IMR-90 (cell line): ENCODE results near the gene PRPF6. TPM values are rescaled to one million over a fixed set of nuclear protein-coding genes. Genes with fewer than 3 reads are reported as not detected.

Source experiments
- ATAC-seq: fragments of 200-7000 bp; cut with Tn5 transposase; 2 replicates; pipeline ENCODE4 v1.9.1; 2020; ENCODE audit warnings: low read depth, mild to moderate bottlenecking, moderate library complexity
- BruUV-seq: library from RNA; stranded (reverse); fragments of 400-500 nt; replicated peaks from 2 replicates; lab custom pipeline; 2021; lab: Mats Ljungman, UMichigan
- CTCF ChIA-PET: fragments of 300-600 bp; formaldehyde crosslinking; extraction: SDS; loops from one replicate; lab custom pipeline; 2021; ENCODE audit warnings: antibody characterized with exemption; lab: Yijun Ruan, JAX
- POLR2A ChIA-PET: fragments of 300-600 bp; sonication (Branson Sonifier 250); formaldehyde crosslinking; loops from one replicate; lab custom pipeline; 2022; ENCODE audit warnings: antibody characterized with exemption; ENCODE audit not compliant: unreplicated experiment; lab: Charles Lee
- DNase-seq: peaks from one replicate; pipeline ENCODE4 v3.0.0; 2013
- H2AFZ ChIP-seq: replicated peaks from 2 replicates; pipeline ENCODE3; 2013; ENCODE audit warnings: low read length, mild to moderate bottlenecking; ENCODE audit not compliant: poor library complexity
- H2AK5ac ChIP-seq: 2 replicates; pipeline ENCODE4 v1.6.1; 2013; ENCODE audit warnings: low read depth, low read length, inconsistent platforms
- H2AK9ac ChIP-seq: replicated peaks from 2 replicates; pipeline ENCODE3; 2013; ENCODE audit warnings: mild to moderate bottlenecking, low read depth, low read length, moderate library complexity; ENCODE audit not compliant: poor library complexity
- H2BK120ac ChIP-seq: 2 replicates; pipeline ENCODE4 v1.6.1; 2013; ENCODE audit warnings: low read depth, low read length, inconsistent platforms
- H2BK15ac ChIP-seq: 3 replicates; pipeline ENCODE4 v1.6.1; 2013; ENCODE audit warnings: low read depth, low read length, inconsistent platforms
- H2BK20ac ChIP-seq: 2 replicates; pipeline ENCODE4 v1.6.1; 2013; ENCODE audit warnings: low read depth, mild to moderate bottlenecking, inconsistent platforms, low read length, moderate library complexity
- H2BK5ac ChIP-seq: 2 replicates; pipeline ENCODE4 v1.6.1; 2013; ENCODE audit warnings: mild to moderate bottlenecking, low read depth, low read length, inconsistent platforms; ENCODE audit not compliant: poor library complexity, severe bottlenecking
- H3K14ac ChIP-seq: replicated peaks from 2 replicates; pipeline ENCODE4 v1.6.1; 2013; ENCODE audit warnings: low read depth, low read length, inconsistent platforms
- H3K18ac ChIP-seq: 2 replicates; pipeline ENCODE4 v1.6.1; 2013; ENCODE audit warnings: low read depth, low read length, control low read depth
- H3K23ac ChIP-seq: 2 replicates; pipeline ENCODE4 v1.6.1; 2013; ENCODE audit warnings: low read depth, low read length, inconsistent platforms
- H3K27ac ChIP-seq: 2 replicates; pipeline ENCODE4 v1.5.1; 2013; ENCODE audit warnings: mild to moderate bottlenecking, control low read depth, low read length; ENCODE audit not compliant: insufficient read depth
- H3K27me3 ChIP-seq: 2 replicates; pipeline ENCODE4 v1.6.1; 2013; ENCODE audit warnings: low read length; ENCODE audit not compliant: control insufficient read depth, insufficient read depth
- H3K36me3 ChIP-seq: 2 replicates; pipeline ENCODE4 v1.6.1; 2013; ENCODE audit warnings: low read length, mixed read lengths; ENCODE audit not compliant: control insufficient read depth, insufficient read depth
- H3K4ac ChIP-seq: 2 replicates; pipeline ENCODE4 v1.6.1; 2013; ENCODE audit warnings: low read depth, low read length, inconsistent platforms
- H3K4me1 ChIP-seq: 2 replicates; pipeline ENCODE4 v1.6.1; 2013; ENCODE audit warnings: low read length, mixed read lengths; ENCODE audit not compliant: control insufficient read depth, insufficient read depth
- H3K4me2 ChIP-seq: 2 replicates; pipeline ENCODE4 v1.6.1; 2013; ENCODE audit warnings: low read depth, mild to moderate bottlenecking, control low read depth, low read length, moderate library complexity
- H3K4me3 ChIP-seq: 2 replicates; pipeline ENCODE4 v1.5.1; 2013; ENCODE audit warnings: low read depth, mild to moderate bottlenecking, control low read depth, low read length, moderate library complexity; ENCODE audit not compliant: insufficient read depth
- H3K56ac ChIP-seq: 2 replicates; pipeline ENCODE4 v1.6.1; 2013; ENCODE audit warnings: low read length, inconsistent platforms; ENCODE audit not compliant: insufficient read depth; ENCODE audit errors: extremely low read depth
- H3K79me1 ChIP-seq, 2 experiments: 2 replicates each; pipeline ENCODE4 v1.6.1; 2013; ENCODE audit warnings: low read length in 2 of 2, inconsistent platforms in 1 of 2, low read depth in 1 of 2
- H3K9ac ChIP-seq: 2 replicates; pipeline ENCODE4 v1.6.1; 2013; ENCODE audit warnings: low read depth, low read length, control low read depth
- H3K9me1 ChIP-seq: 2 replicates; pipeline ENCODE4 v1.6.1; 2013; ENCODE audit warnings: low read length, inconsistent platforms; ENCODE audit not compliant: insufficient read depth
- H3K9me3 ChIP-seq: 2 replicates; pipeline ENCODE4 v1.6.1; 2013; ENCODE audit warnings: low read length; ENCODE audit not compliant: control insufficient read depth, insufficient read depth
- H4K20me1 ChIP-seq: 2 replicates; pipeline ENCODE4 v1.6.1; 2013; ENCODE audit warnings: low read length, inconsistent platforms; ENCODE audit not compliant: insufficient read depth
- H4K5ac ChIP-seq: 2 replicates; pipeline ENCODE4 v1.6.1; 2013; ENCODE audit warnings: mild to moderate bottlenecking, low read depth, low read length, control low read depth
- H4K8ac ChIP-seq, 2 experiments: 2 replicates each; pipeline ENCODE4 v1.6.1; 2013; ENCODE audit warnings: low read depth in 2 of 2, low read length in 2 of 2, control low read depth in 1 of 2, inconsistent platforms in 1 of 2
- H4K91ac ChIP-seq: 2 replicates; pipeline ENCODE4 v1.6.1; 2013; ENCODE audit warnings: low read depth, low read length, inconsistent platforms; ENCODE audit not compliant: insufficient read depth
- BHLHE40 ChIP-seq: fragments of 150-350 bp; IDR thresholded peaks from 2 replicates; pipeline ENCODE4 v1.6.1; 2016; ENCODE audit warnings: mild to moderate bottlenecking, low read depth, low read length
- CEBPB ChIP-seq: IDR thresholded peaks from 2 replicates; pipeline ENCODE4 v1.6.1; 2012; ENCODE audit warnings: low read depth, low read length, improper control_type of control experiment
- CHD1 ChIP-seq: IDR thresholded peaks from 2 replicates; pipeline ENCODE4 v1.6.1; 2012; ENCODE audit warnings: low read depth, low read length, improper control_type of control experiment
- FOS ChIP-seq: fragments of 150-350 bp; IDR thresholded peaks from 2 replicates; pipeline ENCODE4 v1.6.1; 2016; ENCODE audit warnings: low read depth, low read length
- MAFK ChIP-seq: IDR thresholded peaks from 2 replicates; pipeline ENCODE4 v1.6.1; 2012; ENCODE audit warnings: low read depth, low read length, improper control_type of control experiment
- MAZ ChIP-seq: IDR thresholded peaks from 2 replicates; pipeline ENCODE4 v1.6.1; 2012; ENCODE audit warnings: low read depth, mild to moderate bottlenecking, low read length, improper control_type of control experiment, moderate library complexity, borderline replicate concordance
- MXI1 ChIP-seq: IDR thresholded peaks from 2 replicates; pipeline ENCODE4 v1.6.1; 2012; ENCODE audit warnings: low read depth, mild to moderate bottlenecking, low read length, moderate library complexity, borderline replicate concordance
- NFE2L2 ChIP-seq: fragments of 150-350 bp; IDR thresholded peaks from 2 replicates; pipeline ENCODE4 v1.6.1; 2016; ENCODE audit warnings: low read depth, mild to moderate bottlenecking, low read length
- POLR2A ChIP-seq: IDR thresholded peaks from 2 replicates; pipeline ENCODE4 v1.6.1; 2012; ENCODE audit warnings: mild to moderate bottlenecking, low read depth, low read length
- RAD21 ChIP-seq: IDR thresholded peaks from 2 replicates; pipeline ENCODE4 v1.6.1; 2012; ENCODE audit warnings: low read length, improper control_type of control experiment
- RFX5 ChIP-seq: IDR thresholded peaks from 2 replicates; pipeline ENCODE4 v1.8.0; 2012; ENCODE audit warnings: low read depth, mild to moderate bottlenecking, low read length, moderate library complexity
- SMC3 ChIP-seq: fragments of 150-350 bp; IDR thresholded peaks from 2 replicates; pipeline ENCODE4 v1.6.1; 2016; ENCODE audit warnings: low read depth, mild to moderate bottlenecking, antibody characterized with exemption, low read length, moderate library complexity
- USF2 ChIP-seq: fragments of 150-350 bp; IDR thresholded peaks from 2 replicates; pipeline ENCODE4 v1.6.1; 2017; ENCODE audit warnings: mild to moderate bottlenecking, antibody characterized with exemption, low read length, low read depth
- WGBS, 2 experiments: methylation state at CpG; one replicate each; pipeline versions ENCODE4 v1.1.5 to v1.1.7; 2013; ENCODE audit warnings: missing lambda C conversion rate in 2 of 2; ENCODE audit not compliant: insufficient read length in 1 of 2; ENCODE audit errors: extremely low coverage in 2 of 2; 5-methylcytosine and 5-hydroxymethylcytosine counted together
- dilution Hi-C: fragments of 300-500 bp; cut with HindIII; formaldehyde crosslinking; loops from one replicate; pipeline ENCODE4 v1.14.3; 2018; ENCODE audit warnings: low sequenced_read_pairs; ENCODE audit not compliant: unreplicated experiment
- in situ Hi-C: fragments of 300-500 bp; cut with MboI; formaldehyde crosslinking; loops from 3 replicates; pipeline ENCODE4 v1.14.3; 2019; ENCODE audit warnings: low sequenced_read_pairs, inconsistent platforms, mixed read lengths
- intact Hi-C: fragments of 100-400 bp; cut with micrococcal nuclease; formaldehyde crosslinking; loops from 2 replicates; pipeline ENCODE4 v1.10.0; 2022
- polyA plus RNA-seq, 3 experiments: library from polyadenylated mRNA; depleted of rRNA; stranded (reverse); fragments of >200 nt; gene quantifications; 2 replicates each; pipeline ENCODE4 v1.2.3, GENCODE V29; 2012; ENCODE audit warnings: low replicate concordance in 1 of 3
- total RNA-seq: library from RNA; depleted of rRNA; stranded (reverse); fragments of >200 nt; gene quantifications from 2 replicates; pipeline ENCODE4 v1.2.3, GENCODE V29; 2012
- TF ChIP-seq, protein P1 (sequence below): conservative IDR thresholded peaks from 2 replicates; pipeline ENCODE4 v1.5.1; 2012; ENCODE audit warnings: mild to moderate bottlenecking, low read depth, low read length, improper control_type of control experiment
- TF ChIP-seq, protein P2 (sequence below): fragments of 150-350 bp; IDR thresholded peaks from 2 replicates; pipeline ENCODE4 v1.6.1; 2016; ENCODE audit warnings: low read depth, mild to moderate bottlenecking, low read length, moderate library complexity, borderline replicate concordance

Gene PRPF6
- total and polyA plus RNA-seq, 2 of the 4 experiments (the other 2 are of a cell fraction), result 43.5 to 71.3 TPM

DNA sequence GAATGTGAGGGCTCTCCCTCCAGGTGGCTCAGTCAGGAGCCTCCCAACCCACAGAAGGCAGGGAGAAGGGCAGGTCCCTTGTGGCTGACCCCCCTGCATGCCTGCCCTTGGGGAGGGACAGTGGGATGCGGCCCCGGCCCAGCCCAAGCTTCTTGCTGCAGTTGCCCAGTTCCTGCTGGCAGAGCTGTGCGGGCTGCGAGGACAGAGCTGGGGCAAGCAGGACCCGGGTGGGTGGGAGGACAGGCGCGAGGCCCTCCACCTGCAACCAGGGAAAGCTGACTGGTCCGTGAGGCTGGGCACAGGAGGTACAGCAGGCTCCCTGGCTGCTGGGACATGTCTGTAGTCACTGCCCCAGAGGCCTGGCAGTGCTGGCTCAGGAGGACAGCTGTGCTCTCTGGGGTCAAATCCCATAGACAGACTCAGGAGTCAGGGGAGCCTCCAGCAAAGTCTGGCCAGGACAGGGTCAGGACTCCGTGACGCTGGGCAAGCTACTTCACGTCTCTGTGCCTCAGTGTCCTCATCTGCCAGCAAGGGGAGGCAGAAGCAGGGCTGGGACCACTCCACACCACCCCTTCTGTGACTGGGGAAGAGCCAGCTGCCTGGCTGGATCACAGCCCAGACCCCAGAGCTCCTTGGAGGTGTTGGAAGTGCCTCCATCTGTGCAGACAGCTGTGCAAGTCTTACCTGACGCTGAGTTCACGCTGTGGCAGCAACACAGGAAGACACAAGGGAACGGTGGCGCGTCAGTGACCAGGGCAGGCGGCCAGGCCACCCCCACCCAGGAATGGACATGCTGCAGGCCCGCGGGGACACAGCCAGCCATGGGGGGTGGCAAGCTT, 37.7 kb upstream of the PRPF6 start:
- H3K18ac ChIP-seq, result no peak overlapping the region
- no peak overlapping the region for H2BK120ac ChIP-seq
- ChIA-PET POLR2A (no interaction called here), CTCF (no interaction called here)
- H4K91ac ChIP-seq, result no peak overlapping the region
- no peak overlapping the region for H3K27ac ChIP-seq
- ATAC-seq, result no peak
- H4K5ac ChIP-seq, result no peak overlapping the region
- peak overlapping the region; percentile 44 for H2AFZ ChIP-seq
- no TSS peak for BruUV-seq
- no peak overlapping the region for H3K9ac ChIP-seq
- no peak overlapping the region for H3K56ac ChIP-seq
- no peak for DNase-seq
- peaks cover 14 to 75% of the 10 kb centered on the region in 2 experiments for H3K79me1 ChIP-seq
- peaks cover 4% of the 10 kb centered on the region; the same call in 1 of the 2 replicates for H3K9me1 ChIP-seq
- no peak overlapping the region for H3K4me2 ChIP-seq
- peaks cover 88% of the 10 kb centered on the region for H4K20me1 ChIP-seq
- dilution Hi-C loops, result no loop called here
- TF ChIP-seq CEBPB, result no peak
- no peak for TF ChIP-seq CHD1
- TF ChIP-seq POLR2A, result no peak
- TF ChIP-seq SMC3, result no peak
- TF ChIP-seq BHLHE40, result no peak
- no peak for TF ChIP-seq MXI1
- no peak for TF ChIP-seq MAZ
- no peak for TF ChIP-seq RFX5
- TF ChIP-seq NFE2L2, result no peak
- TF ChIP-seq, protein P1, sequence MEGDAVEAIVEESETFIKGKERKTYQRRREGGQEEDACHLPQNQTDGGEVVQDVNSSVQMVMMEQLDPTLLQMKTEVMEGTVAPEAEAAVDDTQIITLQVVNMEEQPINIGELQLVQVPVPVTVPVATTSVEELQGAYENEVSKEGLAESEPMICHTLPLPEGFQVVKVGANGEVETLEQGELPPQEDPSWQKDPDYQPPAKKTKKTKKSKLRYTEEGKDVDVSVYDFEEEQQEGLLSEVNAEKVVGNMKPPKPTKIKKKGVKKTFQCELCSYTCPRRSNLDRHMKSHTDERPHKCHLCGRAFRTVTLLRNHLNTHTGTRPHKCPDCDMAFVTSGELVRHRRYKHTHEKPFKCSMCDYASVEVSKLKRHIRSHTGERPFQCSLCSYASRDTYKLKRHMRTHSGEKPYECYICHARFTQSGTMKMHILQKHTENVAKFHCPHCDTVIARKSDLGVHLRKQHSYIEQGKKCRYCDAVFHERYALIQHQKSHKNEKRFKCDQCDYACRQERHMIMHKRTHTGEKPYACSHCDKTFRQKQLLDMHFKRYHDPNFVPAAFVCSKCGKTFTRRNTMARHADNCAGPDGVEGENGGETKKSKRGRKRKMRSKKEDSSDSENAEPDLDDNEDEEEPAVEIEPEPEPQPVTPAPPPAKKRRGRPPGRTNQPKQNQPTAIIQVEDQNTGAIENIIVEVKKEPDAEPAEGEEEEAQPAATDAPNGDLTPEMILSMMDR, result no peak
- no peak for TF ChIP-seq RAD21
- TF ChIP-seq USF2, result no peak
- no peak for TF ChIP-seq MAFK
- TF ChIP-seq, protein P2, sequence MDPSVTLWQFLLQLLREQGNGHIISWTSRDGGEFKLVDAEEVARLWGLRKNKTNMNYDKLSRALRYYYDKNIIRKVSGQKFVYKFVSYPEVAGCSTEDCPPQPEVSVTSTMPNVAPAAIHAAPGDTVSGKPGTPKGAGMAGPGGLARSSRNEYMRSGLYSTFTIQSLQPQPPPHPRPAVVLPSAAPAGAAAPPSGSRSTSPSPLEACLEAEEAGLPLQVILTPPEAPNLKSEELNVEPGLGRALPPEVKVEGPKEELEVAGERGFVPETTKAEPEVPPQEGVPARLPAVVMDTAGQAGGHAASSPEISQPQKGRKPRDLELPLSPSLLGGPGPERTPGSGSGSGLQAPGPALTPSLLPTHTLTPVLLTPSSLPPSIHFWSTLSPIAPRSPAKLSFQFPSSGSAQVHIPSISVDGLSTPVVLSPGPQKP, result no peak
- no peak for TF ChIP-seq FOS
- peaks cover 55% of the 10 kb centered on the region for H3K36me3 ChIP-seq
- H2BK15ac ChIP-seq, result no peak overlapping the region
- H3K4me3 ChIP-seq, result no peak overlapping the region
- intact Hi-C loops, result no loop called here
- no peak overlapping the region for H2AK5ac ChIP-seq
- no peak overlapping the region for H3K4ac ChIP-seq
- no peak overlapping the region for H4K8ac ChIP-seq
- H2BK20ac ChIP-seq, result no peak overlapping the region
- H3K14ac ChIP-seq, result no peak overlapping the region
- no peaks in the 10 kb centered on the region for H3K4me1 ChIP-seq
- H3K23ac ChIP-seq, result no peak overlapping the region
- H3K27me3 ChIP-seq, result no peaks in the 10 kb centered on the region
- in situ Hi-C loops, result no loop called here
- 62% methylated on average over 5 of the region's 19 CpGs; no CpG with 5 or more reads in 1 of the 2 experiments for WGBS, 2 experiments
- H2AK9ac ChIP-seq, result peak overlapping the region; percentile 45
- no peak overlapping the region for H2BK5ac ChIP-seq
- no peaks in the 10 kb centered on the region for H3K9me3 ChIP-seq
